ENCODE results near the gene CCDC187.

Gene CCDC187

GRCh38 chr9:136339173-136339957 is 35.5 kb upstream of the CCDC187 start:
- TF ChIP-seq CTCF (IDR thresholded peaks at IDR 0.05; ENCODE audit: low read depth, low read length, missing control alignments) = peak; percentile 96
- DNase-seq (ENCODE audit: low read depth) = no peak

GRCh38 chr9:136338511-136338910 is 34.6 kb upstream of the CCDC187 start:
- TF ChIP-seq CTCF (IDR thresholded peaks at IDR 0.05; ENCODE audit: low read depth, low read length, missing control alignments) = no peak
- H3K4me3 ChIP-seq (ENCODE audit: low read depth, low read length) = no peak overlapping the region
- DNase-seq (ENCODE audit: low read depth) = no peak

More at GRCh38 chr9:136339173-136339957, 35.5 kb upstream of the CCDC187 start:
- no peak overlapping the region for H3K4me3 ChIP-seq (ENCODE audit: low read depth, low read length)

- DNase-seq (ENCODE audit: low read depth) = no peak
- TF ChIP-seq CTCF (IDR thresholded peaks at IDR 0.05; ENCODE audit: low read depth, low read length, missing control alignments) = no peak
- H3K4me3 ChIP-seq (ENCODE audit: low read depth, low read length) = no peak overlapping the region
Observed at GRCh38 chr9:136337416-136338395, 33.8 kb upstream of the CCDC187 start.

- no peak overlapping the region for H3K4me3 ChIP-seq (ENCODE audit: low read depth, low read length)
- no peak for DNase-seq (ENCODE audit: low read depth)
- no peak for TF ChIP-seq CTCF (IDR thresholded peaks at IDR 0.05; ENCODE audit: low read depth, low read length, missing control alignments)
Observed at GRCh38 chr9:136336881-136337280, 33.0 kb upstream of the CCDC187 start.

- no peak for TF ChIP-seq CTCF (IDR thresholded peaks at IDR 0.05; ENCODE audit: low read depth, low read length, missing control alignments)
- no peak overlapping the region for H3K4me3 ChIP-seq (ENCODE audit: low read depth, low read length)
- DNase-seq (ENCODE audit: low read depth) = no peak
Observed at GRCh38 chr9:136336156-136336870, 32.4 kb upstream of the CCDC187 start.

- TF ChIP-seq CTCF (IDR thresholded peaks at IDR 0.05; ENCODE audit: low read depth, low read length, missing control alignments) = no peak
- DNase-seq (ENCODE audit: low read depth) = no peak
- H3K4me3 ChIP-seq (ENCODE audit: low read depth, low read length) = no peak overlapping the region
Observed at GRCh38 chr9:136335296-136336155, 31.6 kb upstream of the CCDC187 start.

All from GM12864 (cell line).